Upper lobe of left lung (tissue), 6 donors: ENCODE data around the gene STAT5A. TPM values are rescaled to one million over a fixed set of nuclear protein-coding genes. Genes with fewer than 3 reads are reported as not detected.

Experiments used
- ATAC-seq, 2 donors: fragments of 200-7000 bp; cut with Tn5 transposase; one replicate each; pipeline ENCODE4 v1.9.1; 2022; ENCODE audit warnings: mild to moderate bottlenecking in 2 of 2, moderate library complexity in 2 of 2; ENCODE audit not compliant: low FRiP score in 2 of 2
- DNase-seq, 2 donors: peaks; one replicate each; pipeline ENCODE4 v3.0.0-alpha.2; 2019 to 2020
- H3K27ac ChIP-seq, 4 donors: fragments of 200-600 bp; sonication (generic); one replicate each; pipeline ENCODE4 v1.5.1; 2016 to 2019
- H3K27me3 ChIP-seq, 4 donors: fragments of 200-600 bp; sonication (generic); one replicate each; pipeline ENCODE4 v1.5.1; 2017 to 2019
- H3K36me3 ChIP-seq, 4 donors: fragments of 200-600 bp; sonication (generic); one replicate each; pipeline ENCODE4 v1.5.1; 2016 to 2019
- H3K4me1 ChIP-seq, 4 donors: fragments of 200-600 bp; sonication (generic); one replicate each; pipeline ENCODE4 v1.5.1; 2018 to 2019
- H3K4me3 ChIP-seq, 4 donors: fragments of 200-600 bp; sonication (generic); one replicate each; pipeline ENCODE4 v1.5.1; 2017 to 2019; ENCODE audit warnings: mild to moderate bottlenecking in 2 of 4, moderate library complexity in 1 of 4
- H3K9me3 ChIP-seq, 4 donors: fragments of 200-600 bp; sonication (generic); one replicate each; pipeline ENCODE4 v1.5.1; 2018 to 2019
- CTCF ChIP-seq, 6 experiments: fragments of 450-650 bp in 4 of 6; fragments of 200-600 bp in 2 of 6; sonication (generic) in 2 of 6; IDR thresholded peaks; one replicate each; pipeline ENCODE4 v1.5.1; 2016 to 2019; ENCODE audit warnings: antibody characterized with exemption in 6 of 6
- EP300 ChIP-seq, 4 donors: sonication (generic); formaldehyde crosslinking; IDR thresholded peaks; one replicate each; pipeline ENCODE4 v1.5.1; 2017; ENCODE audit warnings: antibody characterized with exemption in 4 of 4, control low read depth in 2 of 4
- POLR2A ChIP-seq, 4 donors: fragments of 450-650 bp; IDR thresholded peaks; one replicate each; pipeline ENCODE4 v1.5.1; 2016 to 2017; ENCODE audit warnings: antibody characterized with exemption in 4 of 4, mild to moderate bottlenecking in 2 of 4
- POLR2AphosphoS5 ChIP-seq, 2 donors: sonication (generic); formaldehyde crosslinking; IDR thresholded peaks; one replicate each; pipeline ENCODE4 v1.5.1; 2017; ENCODE audit warnings: antibody characterized with exemption in 2 of 2
- WGBS, 2 donors: methylation state at CpG; one replicate each; pipeline ENCODE4 v1.1.5; 2017 to 2018; 5-methylcytosine and 5-hydroxymethylcytosine counted together
- total RNA-seq, 6 donors: library from RNA; depleted of rRNA in 4 of 6; stranded (reverse); fragments of >200 nt in 4 of 6; gene quantifications; one replicate each; pipeline versions ENCODE4 v1.1.0 to v1.2.1, GENCODE V29; 2016 to 2021
- donor health status: DM: no; HTN: no; CAD: no; lungs with moderate emphysema.
- donor health status: DM: no; HTN: yes; CAD: no; lungs with severe emphysema.

The STAT5A gene
- total RNA-seq, 6 donors from 2014 or later: 33.7 to 119 (median 70.3) TPM

- 0% methylated on average over 17 to 42 of the region's 82 CpGs for WGBS, 2 donors
- H3K4me3 ChIP-seq: peak overlapping the region; percentile 74 to 96 (median 86)
- H3K27me3 ChIP-seq: no peaks in the 10 kb centered on the region
- TF ChIP-seq EP300 (IDR thresholded peaks at IDR 0.05) (no peak), CTCF (IDR thresholded peaks at IDR 0.05) (peak in 2 of 6 experiments; percentile 8 to 19), POLR2AphosphoS5 (IDR thresholded peaks at IDR 0.05) (no peak), POLR2A (IDR thresholded peaks at IDR 0.05) (peak in 1 of 4 donors; percentile 69)
- peaks cover 19 to 48% (median 41%) of the 10 kb centered on the region in 4 donors for H3K4me1 ChIP-seq
- no peaks in the 10 kb centered on the region for H3K36me3 ChIP-seq
- ATAC-seq: peak; percentile 3 to 70
- H3K27ac ChIP-seq: peak overlapping the region; percentile 88 to 94 (median 89)
- peak; percentile 25 to 58 for DNase-seq
- no peaks in the 10 kb centered on the region for H3K9me3 ChIP-seq
Measured at GRCh38 chr17:42275527-42276358, 12.6 kb upstream of the STAT5A start.

GRCh38 chr17:42276359-42276608 is 12.0 kb upstream of the STAT5A start, which contains the start of gene STAT5B:
Gene STAT5B, minus strand, starts transcription at chr17:42276391. Its CDS starts 44,264 bp downstream, at chr17:42232127.
- peak; percentile 86 to 92 for ATAC-seq
- Histone ChIP-seq H3K36me3 (no peaks in the 10 kb centered on the region), H3K4me1 (peaks cover 19 to 45% (median 40%) of the 10 kb centered on the region in 4 donors), H3K27ac (peak within 1 kb of the TSS; percentile 88 to 94 (median 89)), H3K4me3 (peak within 1 kb of the TSS; percentile 74 to 96 (median 86)), H3K9me3 (no peaks in the 10 kb centered on the region), H3K27me3 (no peaks in the 10 kb centered on the region)
- peak; percentile 77 to 96 for DNase-seq
- no CpG with 5 or more reads among the region's 47 CpGs for WGBS, 2 donors
- TF ChIP-seq CTCF (IDR thresholded peaks at IDR 0.05) (no peak), POLR2AphosphoS5 (IDR thresholded peaks at IDR 0.05) (peak; percentile 51 to 58), POLR2A (IDR thresholded peaks at IDR 0.05) (peak in 2 of 4 donors; percentile 56 to 57), EP300 (IDR thresholded peaks at IDR 0.05) (no peak)

- peak in 1 of 2 donors; percentile 89 for DNase-seq
- peak; percentile 49 to 68 for ATAC-seq
- no peaks in the 10 kb centered on the region for H3K36me3 ChIP-seq
- no peaks in the 10 kb centered on the region for H3K27me3 ChIP-seq
- no peaks in the 10 kb centered on the region for H3K9me3 ChIP-seq
- H3K27ac ChIP-seq: peak overlapping the region; percentile 88 to 94 (median 89)
- H3K4me1 ChIP-seq: peaks cover 19 to 43% (median 37%) of the 10 kb centered on the region in 4 donors
- 0 to 1% methylated on average over 17 to 34 of the region's 44 CpGs for WGBS, 2 donors
- TF ChIP-seq CTCF (IDR thresholded peaks at IDR 0.05) (no peak), POLR2AphosphoS5 (IDR thresholded peaks at IDR 0.05) (peak in 1 of 2 donors; percentile 20), POLR2A (IDR thresholded peaks at IDR 0.05) (peak in 1 of 4 donors; percentile 12)
- peak overlapping the region; percentile 40 to 96 (median 82) for H3K4me3 ChIP-seq
Measured at GRCh38 chr17:42276609-42277341, 11.5 kb upstream of the STAT5A start.

- H3K4me1 ChIP-seq: peaks cover 19 to 38% (median 32%) of the 10 kb centered on the region in 4 donors
- H3K27ac ChIP-seq: peak overlapping the region in 2 of 4 donors; percentile 88 to 94
- 54 to 63% methylated on average over 5 to 6 of the region's 6 CpGs for WGBS, 2 donors
- TF ChIP-seq CTCF (IDR thresholded peaks at IDR 0.05) (no peak), POLR2AphosphoS5 (IDR thresholded peaks at IDR 0.05) (no peak), POLR2A (IDR thresholded peaks at IDR 0.05) (no peak), EP300 (IDR thresholded peaks at IDR 0.05) (no peak)
- H3K36me3 ChIP-seq: no peaks in the 10 kb centered on the region
- H3K27me3 ChIP-seq: no peaks in the 10 kb centered on the region
- H3K9me3 ChIP-seq: no peaks in the 10 kb centered on the region
- peak overlapping the region in 2 of 4 donors; percentile 89 to 96 for H3K4me3 ChIP-seq
- ATAC-seq (no peak), DNase-seq (peak in 1 of 2 donors; percentile 22)
Measured at GRCh38 chr17:42277342-42277712, 11.0 kb upstream of the STAT5A start.
